ENCODE results near the gene JPH4.
"Not testable (repeated sequence)": the region's sequence is repeated elsewhere in the genome, so short reads cannot be mapped to it uniquely, and the experiment has no call there.

JPH4 gene

GRCh38 chr14:23612354-23612732 is 33.8 kb upstream of the JPH4 start:
- no peak overlapping the region for H3K9ac ChIP-seq (ENCODE audit: low read depth, low read length)
- H4K20me1 ChIP-seq (ENCODE audit: insufficient read depth, low read length), result no peaks in the 10 kb centered on the region
- H3K36me3 ChIP-seq (ENCODE audit: insufficient read depth, low read length), result no peaks in the 10 kb centered on the region
- TF ChIP-seq CTCF (IDR thresholded peaks at IDR 0.05; ENCODE audit: borderline replicate concordance, extremely low read depth, low read length, poor library complexity, severe bottlenecking) (no peak), EZH2 (IDR thresholded peaks at IDR 0.05; ENCODE audit: borderline replicate concordance, low read depth, low read length, severe bottlenecking) (no peak)
- peaks cover 3% of the 10 kb centered on the region for H3K9me3 ChIP-seq (ENCODE audit: insufficient read depth, low read length, severe bottlenecking)
- ATAC-seq (ENCODE audit: insufficient read depth, low read depth), result no peak
- H3K79me2 ChIP-seq (ENCODE audit: insufficient read depth, low read length), result no peaks in the 10 kb centered on the region
- peaks cover 3% of the 10 kb centered on the region for H3K27me3 ChIP-seq (ENCODE audit: insufficient read depth, low read length, poor library complexity)
- H2AFZ ChIP-seq (ENCODE audit: low read depth, low read length), result no peak overlapping the region
- no peak overlapping the region for H3K4me2 ChIP-seq (ENCODE audit: insufficient read depth, low read length)
- no peak overlapping the region for H3K27ac ChIP-seq (ENCODE audit: low read length)
- DNase-seq, result no peak
- no peak overlapping the region for H3K4me3 ChIP-seq (ENCODE audit: low read depth in 1 of 2, low read length in 2 of 2)
- peaks cover 17% of the 10 kb centered on the region for H3K4me1 ChIP-seq (ENCODE audit: insufficient read depth, low read length)

- peak overlapping the region; percentile 53 for H3K27ac ChIP-seq (ENCODE audit: low read length)
- DNase-seq (no peak), ATAC-seq (ENCODE audit: insufficient read depth, low read depth) (peak; percentile 62; the same call in 2 of the 3 replicates)
- H3K79me2 ChIP-seq (ENCODE audit: insufficient read depth, low read length), result no peaks in the 10 kb centered on the region
- H3K27me3 ChIP-seq (ENCODE audit: insufficient read depth, low read length, poor library complexity), result peaks cover 6% of the 10 kb centered on the region
- TF ChIP-seq CTCF (IDR thresholded peaks at IDR 0.05; ENCODE audit: borderline replicate concordance, extremely low read depth, low read length, poor library complexity, severe bottlenecking) (no peak), EZH2 (IDR thresholded peaks at IDR 0.05; ENCODE audit: borderline replicate concordance, low read depth, low read length, severe bottlenecking) (no peak)
- H3K9me3 ChIP-seq (ENCODE audit: insufficient read depth, low read length, severe bottlenecking), result peaks cover 3% of the 10 kb centered on the region
- H3K9ac ChIP-seq (ENCODE audit: low read depth, low read length), result no peak overlapping the region
- no peak overlapping the region for H3K4me3 ChIP-seq (ENCODE audit: low read depth in 1 of 2, low read length in 2 of 2)
- peaks cover 17% of the 10 kb centered on the region for H3K4me1 ChIP-seq (ENCODE audit: insufficient read depth, low read length)
- peak overlapping the region; percentile 66; the same call in 1 of the 2 replicates for H2AFZ ChIP-seq (ENCODE audit: low read depth, low read length)
- no peaks in the 10 kb centered on the region for H4K20me1 ChIP-seq (ENCODE audit: insufficient read depth, low read length)
- no peaks in the 10 kb centered on the region for H3K36me3 ChIP-seq (ENCODE audit: insufficient read depth, low read length)
- no peak overlapping the region for H3K4me2 ChIP-seq (ENCODE audit: insufficient read depth, low read length)
Observed at GRCh38 chr14:23610815-23611289, 32.3 kb upstream of the JPH4 start.

- TF ChIP-seq EZH2 (IDR thresholded peaks at IDR 0.05; ENCODE audit: borderline replicate concordance, low read depth, low read length, severe bottlenecking) (no peak), CTCF (IDR thresholded peaks at IDR 0.05; ENCODE audit: borderline replicate concordance, extremely low read depth, low read length, poor library complexity, severe bottlenecking) (no peak)
- H3K27ac ChIP-seq (ENCODE audit: low read length), result peak overlapping the region; percentile 57
- peaks cover 17% of the 10 kb centered on the region for H3K4me1 ChIP-seq (ENCODE audit: insufficient read depth, low read length)
- peak overlapping the region; percentile 36; the same call in 1 of the 2 replicates for H3K4me2 ChIP-seq (ENCODE audit: insufficient read depth, low read length)
- H3K36me3 ChIP-seq (ENCODE audit: insufficient read depth, low read length), result no peaks in the 10 kb centered on the region
- DNase-seq (peak; percentile 42), ATAC-seq (ENCODE audit: insufficient read depth, low read depth) (peak; percentile 98)
- H3K9ac ChIP-seq (ENCODE audit: low read depth, low read length), result no peak overlapping the region
- no peaks in the 10 kb centered on the region for H3K79me2 ChIP-seq (ENCODE audit: insufficient read depth, low read length)
- no peak overlapping the region for H3K4me3 ChIP-seq (ENCODE audit: low read depth in 1 of 2, low read length in 2 of 2)
- peak overlapping the region; percentile 66 for H2AFZ ChIP-seq (ENCODE audit: low read depth, low read length)
- H3K27me3 ChIP-seq (ENCODE audit: insufficient read depth, low read length, poor library complexity), result peaks cover 6% of the 10 kb centered on the region
- H3K9me3 ChIP-seq (ENCODE audit: insufficient read depth, low read length, severe bottlenecking), result peaks cover 3% of the 10 kb centered on the region
- no peaks in the 10 kb centered on the region for H4K20me1 ChIP-seq (ENCODE audit: insufficient read depth, low read length)
Observed at GRCh38 chr14:23610090-23610814, 31.7 kb upstream of the JPH4 start.

- H3K4me2 ChIP-seq (ENCODE audit: insufficient read depth, low read length); H3K9ac ChIP-seq (ENCODE audit: low read depth, low read length); DNase-seq; ATAC-seq (ENCODE audit: insufficient read depth, low read depth); H4K20me1 ChIP-seq (ENCODE audit: insufficient read depth, low read length); H3K4me3 ChIP-seq (ENCODE audit: low read depth in 1 of 2, low read length in 2 of 2); H3K27me3 ChIP-seq (ENCODE audit: insufficient read depth, low read length, poor library complexity); H3K9me3 ChIP-seq (ENCODE audit: insufficient read depth, low read length, severe bottlenecking); H3K36me3 ChIP-seq (ENCODE audit: insufficient read depth, low read length); H3K79me2 ChIP-seq (ENCODE audit: insufficient read depth, low read length): not testable (repeated sequence)
- Histone ChIP-seq H3K4me1 (ENCODE audit: insufficient read depth, low read length) (peaks cover 17% of the 10 kb centered on the region), H2AFZ (ENCODE audit: low read depth, low read length) (peak overlapping the region; percentile 66; the same call in 1 of the 2 replicates), H3K27ac (ENCODE audit: low read length) (peak overlapping the region; percentile 57)
Observed at GRCh38 chr14:23609411-23610089, 31.0 kb upstream of the JPH4 start.
